ENCODE data around the gene HES2. TPM values are rescaled to one million over a fixed set of nuclear protein-coding genes. Genes with fewer than 3 reads are reported as not detected.

The HES2 gene
- total and polyA plus RNA-seq, 2 of the 4 experiments (the other 2 are of a cell fraction), result not detected

- Histone ChIP-seq H2BK120ac (ENCODE audit: low read depth, low read length) (no peak overlapping the region), H2BK5ac (ENCODE audit: low read depth, low read length, poor library complexity, severe bottlenecking) (no peak overlapping the region), H3K4me2 (ENCODE audit: low read depth, low read length) (no peak overlapping the region), H3K79me1 (ENCODE audit: low read depth in 1 of 2, low read length in 2 of 2) (no peaks in the 10 kb centered on the region), H2BK20ac (ENCODE audit: low read depth, low read length) (no peak overlapping the region), H3K4me1 (ENCODE audit: control insufficient read depth, insufficient read depth, low read length) (peaks cover 1% of the 10 kb centered on the region; the same call in 1 of the 2 replicates), H3K4ac (ENCODE audit: low read depth, low read length) (no peak overlapping the region), H3K27ac (ENCODE audit: insufficient read depth, low read length) (no peak overlapping the region), H3K56ac (ENCODE audit: extremely low read depth, insufficient read depth, low read length) (no peak overlapping the region), H3K23ac (ENCODE audit: low read depth, low read length) (no peak overlapping the region), H2BK15ac (ENCODE audit: low read depth, low read length) (no peak overlapping the region), H3K36me3 (ENCODE audit: control insufficient read depth, insufficient read depth, low read length) (no peaks in the 10 kb centered on the region), H2AK9ac (replicated peaks; ENCODE audit: low read depth, low read length, poor library complexity) (no peak overlapping the region), H2AFZ (replicated peaks; ENCODE audit: low read length, poor library complexity) (no peak overlapping the region), H3K18ac (ENCODE audit: low read depth, low read length) (no peak overlapping the region), H3K27me3 (ENCODE audit: control insufficient read depth, insufficient read depth, low read length) (peaks cover 42% of the 10 kb centered on the region), H2AK5ac (ENCODE audit: low read depth, low read length) (no peak overlapping the region), H3K9me3 (ENCODE audit: control insufficient read depth, insufficient read depth, low read length) (no peaks in the 10 kb centered on the region), H4K20me1 (ENCODE audit: insufficient read depth, low read length) (no peaks in the 10 kb centered on the region; the same call in 1 of the 2 replicates), H3K9me1 (ENCODE audit: insufficient read depth, low read length) (no peaks in the 10 kb centered on the region), H4K5ac (ENCODE audit: low read depth, low read length) (no peak overlapping the region), H3K14ac (replicated peaks; ENCODE audit: low read depth, low read length) (no peak overlapping the region), H3K4me3 (ENCODE audit: insufficient read depth, low read depth, low read length) (no peak overlapping the region), H4K8ac (ENCODE audit: low read depth in 2 of 2, low read length in 2 of 2) (no peak overlapping the region), H4K91ac (ENCODE audit: insufficient read depth, low read depth, low read length) (no peak overlapping the region), H3K9ac (ENCODE audit: low read depth, low read length) (no peak overlapping the region)
- ChIA-PET POLR2A (ENCODE audit: unreplicated experiment) (no interaction called here), CTCF (no interaction called here)
- BruUV-seq (replicated peaks), result no TSS peak
- DNase-seq (no peak), ATAC-seq (ENCODE audit: low read depth) (no peak)
- no peak for TF ChIP-seq CHD1 (IDR thresholded peaks at IDR 0.05; ENCODE audit: low read depth, low read length)
- TF ChIP-seq POLR2A (IDR thresholded peaks at IDR 0.05; ENCODE audit: low read depth, low read length), result no peak
- no peak for TF ChIP-seq CTCF (conservative IDR thresholded peaks at IDR 0.05; ENCODE audit: low read depth, low read length)
- TF ChIP-seq BHLHE40 (IDR thresholded peaks at IDR 0.05; ENCODE audit: low read depth, low read length), result no peak
- TF ChIP-seq CEBPB (IDR thresholded peaks at IDR 0.05; ENCODE audit: low read depth, low read length), result no peak
- TF ChIP-seq RCOR1 (IDR thresholded peaks at IDR 0.05; ENCODE audit: insufficient replicate concordance, low read length), result no peak
- TF ChIP-seq, protein P1, sequence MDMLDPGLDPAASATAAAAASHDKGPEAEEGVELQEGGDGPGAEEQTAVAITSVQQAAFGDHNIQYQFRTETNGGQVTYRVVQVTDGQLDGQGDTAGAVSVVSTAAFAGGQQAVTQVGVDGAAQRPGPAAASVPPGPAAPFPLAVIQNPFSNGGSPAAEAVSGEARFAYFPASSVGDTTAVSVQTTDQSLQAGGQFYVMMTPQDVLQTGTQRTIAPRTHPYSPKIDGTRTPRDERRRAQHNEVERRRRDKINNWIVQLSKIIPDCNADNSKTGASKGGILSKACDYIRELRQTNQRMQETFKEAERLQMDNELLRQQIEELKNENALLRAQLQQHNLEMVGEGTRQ (IDR thresholded peaks at IDR 0.05; ENCODE audit: low read depth, low read length), result no peak
- no peak for TF ChIP-seq RFX5 (IDR thresholded peaks at IDR 0.05; ENCODE audit: low read depth, low read length)
- no peak for TF ChIP-seq ELK1 (IDR thresholded peaks at IDR 0.05; ENCODE audit: borderline replicate concordance, low read depth, low read length)
- no peak for TF ChIP-seq MAFK (IDR thresholded peaks at IDR 0.05; ENCODE audit: low read depth, low read length)
- no peak for TF ChIP-seq NFE2L2 (IDR thresholded peaks at IDR 0.05; ENCODE audit: low read depth, low read length)
- no peak for TF ChIP-seq SMC3 (IDR thresholded peaks at IDR 0.05; ENCODE audit: low read depth, low read length)
- no peak for TF ChIP-seq MXI1 (IDR thresholded peaks at IDR 0.05; ENCODE audit: borderline replicate concordance, low read depth, low read length)
- TF ChIP-seq RAD21 (IDR thresholded peaks at IDR 0.05; ENCODE audit: low read length), result no peak
- TF ChIP-seq MAZ (IDR thresholded peaks at IDR 0.05; ENCODE audit: borderline replicate concordance, low read depth, low read length), result no peak
- TF ChIP-seq FOS (IDR thresholded peaks at IDR 0.05; ENCODE audit: low read depth, low read length), result no peak
- intact Hi-C loops (cut with micrococcal nuclease), result loop anchor here (5.0 kb wide), 2 partner anchors 73 to 88 kb away; no protein-coding TSS in a partner anchor
- in situ Hi-C loops (cut with MboI; ENCODE audit: low sequenced_read_pairs), result no loop called here
- dilution Hi-C loops (cut with HindIII; ENCODE audit: low sequenced_read_pairs, unreplicated experiment), result no loop called here
- WGBS, 2 experiments (ENCODE audit: extremely low coverage in 2 of 2, insufficient read length in 1 of 2), result no CpG with 5 or more reads among the region's 15 CpGs
Measured at GRCh38 chr1:6435129-6435528, 15.4 kb upstream of the HES2 start.
